CD4-positive, alpha-beta T cell treated with Interleukin-17A for 1 hour (primary cell): Measurements from ENCODE around the gene MISP.
A peak's percentile ranks its signal among the peaks of the same experiment; 100 is the strongest.
"Not testable (repeated sequence)": the region's sequence is repeated elsewhere in the genome, so short reads cannot be mapped to it uniquely, and the experiment has no call there.

Source experiments
- DNase-seq: peaks from one replicate; pipeline ENCODE4 v3.0.0-alpha.2; 2020

The MISP gene, protein sequence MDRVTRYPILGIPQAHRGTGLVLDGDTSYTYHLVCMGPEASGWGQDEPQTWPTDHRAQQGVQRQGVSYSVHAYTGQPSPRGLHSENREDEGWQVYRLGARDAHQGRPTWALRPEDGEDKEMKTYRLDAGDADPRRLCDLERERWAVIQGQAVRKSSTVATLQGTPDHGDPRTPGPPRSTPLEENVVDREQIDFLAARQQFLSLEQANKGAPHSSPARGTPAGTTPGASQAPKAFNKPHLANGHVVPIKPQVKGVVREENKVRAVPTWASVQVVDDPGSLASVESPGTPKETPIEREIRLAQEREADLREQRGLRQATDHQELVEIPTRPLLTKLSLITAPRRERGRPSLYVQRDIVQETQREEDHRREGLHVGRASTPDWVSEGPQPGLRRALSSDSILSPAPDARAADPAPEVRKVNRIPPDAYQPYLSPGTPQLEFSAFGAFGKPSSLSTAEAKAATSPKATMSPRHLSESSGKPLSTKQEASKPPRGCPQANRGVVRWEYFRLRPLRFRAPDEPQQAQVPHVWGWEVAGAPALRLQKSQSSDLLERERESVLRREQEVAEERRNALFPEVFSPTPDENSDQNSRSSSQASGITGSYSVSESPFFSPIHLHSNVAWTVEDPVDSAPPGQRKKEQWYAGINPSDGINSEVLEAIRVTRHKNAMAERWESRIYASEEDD

DNA sequence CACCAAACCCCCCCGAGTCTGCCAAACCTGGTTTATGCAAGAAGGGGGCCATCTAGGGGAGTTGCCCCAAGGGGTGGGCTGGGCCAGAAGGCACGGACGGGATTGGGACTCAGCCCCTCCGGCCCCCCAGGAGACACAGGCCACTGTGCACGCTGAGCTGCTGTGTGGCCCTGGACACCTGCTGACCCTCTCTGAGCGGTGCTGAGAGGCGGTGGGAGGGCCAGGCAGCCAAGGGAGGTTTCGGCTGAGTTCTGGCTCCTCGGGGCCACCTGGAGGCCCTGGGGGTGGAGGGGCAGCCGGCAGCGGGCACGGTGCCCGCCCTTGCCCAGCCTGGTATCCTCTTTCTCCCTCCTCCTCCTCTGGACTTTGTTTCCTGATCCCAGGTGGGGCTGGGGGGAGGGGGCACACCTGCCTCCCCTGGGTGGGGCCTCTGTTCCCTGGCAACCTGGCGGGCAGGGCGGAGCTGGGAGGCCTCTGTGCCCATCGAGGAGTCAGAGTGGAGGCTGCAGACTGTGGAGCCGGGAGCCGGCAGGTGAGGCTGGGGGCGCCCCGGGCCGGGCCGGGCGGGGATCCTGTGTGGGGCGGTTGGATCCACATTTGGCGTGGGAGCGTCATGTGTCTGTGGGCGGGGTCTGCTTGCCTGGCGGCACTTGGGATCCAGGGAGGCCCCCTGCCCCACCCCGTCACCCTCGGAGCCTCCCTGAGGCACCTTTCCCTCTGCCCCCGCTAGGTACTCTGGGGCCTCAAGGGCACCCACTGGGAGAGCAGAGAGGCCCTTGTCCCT lies at the start of gene MISP:
Gene MISP, plus strand, starts transcription at position 473 of the 784 bp plus-strand sequence. CDS start 5,835 bp downstream, outside the sequence.
- DNase-seq = no peak

DNA sequence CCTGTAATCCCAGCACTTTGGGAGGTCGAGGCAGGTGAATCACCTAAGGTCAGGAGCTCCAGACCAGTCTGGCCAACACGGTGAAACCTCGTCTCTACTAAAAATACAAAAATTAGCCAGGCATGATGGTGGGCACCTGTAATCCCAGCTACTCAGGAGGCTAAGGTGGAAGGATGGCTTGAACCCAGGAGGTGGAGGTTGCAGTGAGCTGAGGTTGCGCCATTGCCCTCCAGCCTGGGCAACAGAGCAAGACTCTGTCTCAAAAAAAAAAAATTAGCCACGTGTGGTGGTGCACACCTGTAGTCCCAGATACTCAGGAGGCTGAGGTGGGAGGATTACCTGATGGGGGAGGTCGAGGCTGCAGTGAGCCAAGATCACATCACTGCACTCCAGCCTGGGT lies 48.1 kb upstream of the MISP start:
- DNase-seq = not testable (repeated sequence)

DNA sequence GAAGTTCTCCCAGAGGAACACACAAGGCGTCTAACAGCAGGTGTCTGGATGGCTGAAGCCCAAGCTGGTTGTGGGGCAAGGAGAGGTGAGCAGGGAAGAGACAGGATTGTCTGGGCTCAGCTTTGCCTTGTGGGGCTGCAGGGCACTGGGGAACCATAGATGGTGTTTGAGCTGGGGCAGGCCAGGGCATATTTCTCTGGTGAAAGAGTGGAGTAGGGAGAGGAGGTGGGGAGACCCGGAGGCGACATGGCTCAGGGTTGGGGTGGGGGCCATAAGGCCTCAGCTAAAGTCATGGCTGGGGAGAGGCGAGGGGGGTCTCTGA lies 47.6 kb upstream of the MISP start:
- no peak for DNase-seq

DNA sequence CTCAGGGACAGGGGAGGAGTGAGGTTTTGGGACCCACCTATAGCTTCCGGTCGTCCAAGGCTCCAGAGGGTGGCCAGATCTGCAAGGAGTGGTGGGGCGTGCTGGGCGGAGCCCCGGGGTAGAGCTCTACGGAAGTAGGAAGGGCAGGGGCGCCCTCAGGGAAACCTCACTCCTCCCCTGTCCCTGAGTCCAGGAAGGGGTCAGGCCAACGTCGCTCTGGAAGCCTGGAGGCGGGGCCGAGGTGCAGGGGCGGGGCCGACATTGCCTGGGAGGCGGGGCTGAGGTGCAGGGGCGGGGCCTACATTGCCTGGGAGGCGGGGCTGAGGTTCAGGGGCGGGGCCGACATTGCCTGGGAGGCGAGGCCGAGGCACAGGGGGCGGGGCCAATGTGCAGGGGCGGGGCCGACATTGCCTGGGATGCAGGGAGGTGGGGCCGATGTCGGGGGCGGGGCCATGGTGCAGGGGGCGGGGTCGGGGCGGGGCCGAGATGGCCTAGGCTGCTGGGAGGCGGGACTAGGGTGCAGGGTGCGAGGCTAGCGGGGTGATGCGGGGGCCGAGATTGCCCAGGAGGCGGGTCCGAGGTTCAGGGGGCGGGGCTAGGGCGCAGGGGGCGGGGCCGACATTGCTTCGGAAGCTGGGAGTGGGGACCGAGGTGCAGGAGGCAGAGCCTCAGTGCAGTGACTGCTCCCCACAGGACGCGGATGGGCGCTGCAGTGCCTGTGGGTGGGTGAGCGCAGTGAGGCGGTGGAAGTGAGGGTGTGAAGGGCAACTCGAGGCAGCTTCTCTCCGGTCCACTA lies 47.1 kb upstream of the MISP start:
- peak; percentile 65 for DNase-seq

DNA sequence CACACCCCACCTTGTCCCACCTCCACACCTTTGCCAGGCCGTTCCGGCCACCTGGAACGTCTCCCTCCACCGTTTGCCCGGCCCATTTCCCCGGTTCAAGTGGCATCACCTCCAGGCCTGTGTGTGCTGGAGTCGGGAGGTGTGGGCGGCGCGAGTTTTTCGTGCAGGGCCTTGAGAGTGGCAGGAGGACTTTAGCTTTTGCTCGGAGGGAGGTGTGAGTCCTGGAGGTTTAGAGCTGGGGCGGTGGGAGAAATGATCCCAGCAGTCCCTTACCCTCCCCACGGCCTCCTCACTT lies 46.5 kb upstream of the MISP start:
- DNase-seq = no peak

DNA sequence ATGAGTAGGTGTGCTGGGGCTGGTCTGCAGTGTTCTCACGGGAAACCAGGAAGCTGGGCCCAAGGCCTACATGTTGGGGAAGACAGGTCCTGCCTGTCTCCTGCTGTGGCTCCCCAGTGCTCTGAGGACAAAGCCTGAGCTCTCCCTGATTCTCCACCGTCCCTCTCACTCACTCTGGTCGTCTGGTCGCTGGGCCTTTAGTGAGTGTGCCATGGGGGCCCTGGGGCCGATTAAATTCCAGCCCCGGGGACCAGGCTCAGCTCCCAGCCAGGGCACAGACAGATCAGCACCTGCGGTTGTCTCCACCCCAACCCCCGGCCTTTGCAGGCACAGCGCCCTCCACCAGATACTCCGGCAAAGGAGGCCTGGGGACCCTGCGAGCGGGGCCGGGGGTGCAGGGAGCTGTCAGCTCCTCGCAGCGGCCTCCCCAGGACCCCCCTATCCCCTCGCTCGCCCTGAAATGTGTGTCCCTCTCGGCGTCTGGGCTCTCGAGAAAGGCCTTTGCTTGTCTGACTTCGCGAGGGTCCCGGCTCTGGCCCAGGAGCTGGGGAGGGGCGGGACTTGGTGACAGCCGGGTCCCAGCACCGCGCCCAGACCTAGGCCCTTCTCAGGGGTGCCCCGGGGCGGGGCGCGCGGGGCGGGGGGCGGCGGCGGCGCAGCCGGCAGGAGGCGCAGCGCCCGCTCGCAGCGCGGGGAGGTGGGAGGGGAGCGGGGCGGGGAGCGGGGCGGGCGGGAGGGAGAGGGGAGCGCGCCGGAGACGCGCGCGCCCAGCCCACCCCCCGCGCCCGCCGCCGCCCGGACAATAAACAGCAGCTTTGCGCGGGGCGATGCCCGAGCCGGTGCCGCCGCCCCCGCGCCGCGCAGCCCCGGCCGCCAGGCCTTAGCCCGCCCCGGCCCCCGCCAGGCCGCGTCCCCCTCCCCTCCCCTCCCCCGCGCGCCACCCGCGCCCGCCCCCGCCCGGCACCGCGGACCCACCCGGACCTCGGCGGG lies 42.5 kb upstream of the MISP start, which contains the start of gene PALM:
Gene PALM, plus strand, starts transcription at position 782 of the 990 bp plus-strand sequence. CDS start 212 bp downstream, outside the sequence.
- DNase-seq = no peak

DNA sequence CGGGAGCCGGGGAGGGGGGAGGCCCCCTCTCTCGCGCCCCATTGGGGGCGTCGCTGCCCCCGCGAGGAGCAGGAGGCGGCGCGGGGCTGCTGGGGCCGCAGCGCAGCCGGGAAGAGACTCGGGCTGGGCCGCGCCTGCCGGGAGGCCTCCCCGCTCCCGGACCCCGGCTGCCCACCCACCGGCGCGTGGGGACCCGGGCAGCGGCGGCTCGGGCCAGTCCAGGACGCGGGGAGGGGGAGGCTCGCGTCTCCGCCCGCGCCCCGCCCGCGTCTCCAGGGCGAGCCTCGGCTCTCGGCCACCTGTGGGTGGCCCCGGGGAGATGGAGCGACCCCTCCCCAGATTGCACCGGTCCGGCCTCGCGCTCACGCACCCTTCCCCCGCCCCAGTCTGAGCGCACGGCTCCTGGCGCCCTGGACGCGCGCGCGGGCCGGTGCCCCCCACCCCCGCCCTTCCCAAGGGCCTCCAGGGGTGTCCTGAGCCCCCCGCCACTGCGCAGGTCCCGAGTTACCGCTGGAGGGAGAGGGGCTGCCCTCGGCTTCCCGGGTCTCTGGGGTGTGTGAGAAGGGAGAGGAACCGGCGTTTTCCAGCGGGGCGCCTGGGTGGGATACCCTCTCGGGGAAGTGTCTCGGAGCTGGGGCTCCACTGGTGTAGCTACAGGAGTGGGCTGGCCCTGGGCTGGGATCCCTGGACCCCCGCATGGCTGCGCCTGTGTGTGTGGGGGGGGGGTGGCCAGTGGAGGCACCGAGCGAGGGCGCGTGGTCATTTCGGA lies 41.5 kb upstream of the MISP start:
- DNase-seq = no peak

DNA sequence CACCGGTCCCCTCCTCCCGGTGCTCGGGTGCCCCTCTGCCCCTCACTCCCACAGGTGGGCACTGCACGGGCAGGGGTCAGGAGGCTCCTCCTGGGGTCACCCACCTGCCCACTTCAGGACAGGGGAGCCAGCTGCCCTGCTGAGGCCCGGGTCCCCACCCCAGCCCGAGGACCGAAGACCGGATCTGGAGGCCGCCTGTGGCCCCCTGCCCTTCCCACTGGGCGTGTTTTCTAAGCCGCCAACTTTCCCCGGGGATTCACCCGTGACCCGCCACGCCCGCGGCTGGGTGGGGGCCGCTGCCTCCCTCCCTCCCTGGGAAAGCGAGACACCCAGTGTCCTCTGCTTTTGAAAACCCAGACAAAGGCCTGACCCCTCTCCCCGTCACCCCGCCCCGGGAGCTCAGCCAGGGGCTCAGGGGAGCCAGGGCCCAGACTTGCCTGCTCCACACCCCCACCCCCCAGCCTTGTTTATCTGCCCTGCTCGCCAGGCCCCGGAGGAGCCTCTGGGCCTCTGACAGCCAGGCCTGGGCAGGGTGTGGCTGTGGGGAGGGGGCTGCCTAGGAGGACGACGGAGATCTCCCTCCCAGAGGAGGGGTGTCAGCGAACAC lies 40.8 kb upstream of the MISP start:
- DNase-seq = no peak

DNA sequence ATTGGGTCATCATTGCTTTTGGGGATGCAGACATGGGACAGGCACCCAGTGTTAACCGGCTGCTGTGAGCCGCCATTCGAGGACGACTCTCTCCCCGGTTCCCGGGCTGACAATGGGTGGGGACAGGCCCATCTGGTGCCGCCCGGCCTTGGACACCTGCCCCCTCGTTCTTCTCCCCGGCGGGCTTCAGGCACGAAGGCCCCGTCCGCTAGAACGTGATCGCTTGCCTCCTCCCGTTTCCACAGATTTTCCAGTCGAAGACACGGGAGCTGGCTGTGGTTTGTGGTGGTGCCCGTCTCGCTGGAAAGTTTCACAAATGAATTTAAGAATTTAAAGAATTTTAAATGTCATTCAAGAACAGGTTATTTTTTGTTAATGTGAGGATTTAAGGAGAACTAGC lies 40.1 kb upstream of the MISP start:
- DNase-seq = no peak

DNA sequence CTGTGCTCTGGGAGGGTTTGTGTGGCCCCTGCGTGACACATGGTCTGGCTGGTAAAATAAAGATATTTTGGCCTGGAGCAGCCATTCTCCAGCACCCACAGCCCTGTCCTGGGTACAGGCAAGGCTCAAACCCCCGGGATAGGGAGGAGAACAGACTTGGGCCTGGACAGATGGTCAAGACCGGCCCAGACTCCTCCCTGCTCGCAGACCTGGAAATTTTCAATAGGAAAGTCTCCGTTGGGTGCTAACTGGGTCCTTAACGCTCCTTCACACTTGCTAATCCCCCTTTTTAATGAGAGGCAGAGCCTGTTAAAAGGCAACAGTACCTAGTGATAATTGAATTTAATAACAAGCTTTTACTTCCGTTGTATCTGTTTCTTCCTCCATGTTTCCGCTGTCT lies 39.7 kb upstream of the MISP start:
- no peak for DNase-seq

DNA sequence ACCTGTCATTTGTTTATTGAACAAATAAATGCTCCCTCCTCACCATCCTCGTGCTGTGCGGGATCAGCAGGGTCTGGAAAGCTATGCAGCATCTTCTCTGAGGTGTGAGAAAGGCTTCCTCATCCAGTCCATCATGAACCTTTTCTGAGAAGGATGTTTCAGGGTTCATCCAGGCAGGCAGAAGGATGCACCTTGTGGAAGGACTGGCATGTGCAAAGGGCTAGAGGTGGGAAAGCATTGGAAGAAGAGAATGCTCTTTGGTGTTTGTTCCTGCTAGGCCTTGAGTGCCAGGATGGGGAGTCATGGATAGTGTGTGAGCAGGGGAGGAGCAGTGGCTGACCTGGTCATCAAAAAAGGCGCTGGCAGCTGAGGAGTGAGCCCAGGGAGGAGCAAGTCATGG lies 35.6 kb upstream of the MISP start:
- DNase-seq = no peak

DNA sequence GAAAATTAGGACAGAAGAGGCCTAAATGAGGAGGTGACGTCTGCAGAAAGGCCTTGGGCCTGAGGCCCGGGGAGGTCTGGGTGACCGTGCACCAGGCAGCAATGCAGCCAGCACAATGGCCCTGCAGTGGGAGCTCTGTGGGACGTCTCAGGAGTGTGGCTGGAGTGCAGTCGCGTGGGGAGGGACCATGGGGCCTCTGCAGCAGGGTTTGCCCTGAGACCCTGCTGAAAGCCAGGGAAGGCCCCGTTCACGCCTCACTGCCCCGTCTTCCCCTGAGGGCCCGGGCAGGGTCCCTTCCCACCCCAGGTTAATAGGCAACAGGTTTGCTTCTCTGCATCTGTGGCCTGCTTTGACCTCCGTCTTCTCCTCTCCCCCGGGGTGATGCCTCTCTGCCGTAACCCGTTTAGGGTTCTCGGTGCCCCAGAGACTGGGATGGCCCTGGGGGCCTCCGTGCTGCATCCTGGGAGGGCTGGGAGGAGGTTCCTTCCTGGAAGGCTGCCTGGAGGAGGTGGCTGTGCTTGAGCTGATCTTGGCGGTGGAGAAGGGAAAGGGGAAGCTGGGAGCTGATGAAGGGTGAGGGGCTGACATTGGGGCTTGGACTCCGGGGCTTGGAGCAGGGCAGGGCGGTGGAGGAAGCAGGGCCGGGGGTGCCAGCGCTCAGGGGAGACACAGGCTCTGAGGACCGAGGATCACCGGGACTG lies 32.5 kb upstream of the MISP start:
- no peak for DNase-seq

DNA sequence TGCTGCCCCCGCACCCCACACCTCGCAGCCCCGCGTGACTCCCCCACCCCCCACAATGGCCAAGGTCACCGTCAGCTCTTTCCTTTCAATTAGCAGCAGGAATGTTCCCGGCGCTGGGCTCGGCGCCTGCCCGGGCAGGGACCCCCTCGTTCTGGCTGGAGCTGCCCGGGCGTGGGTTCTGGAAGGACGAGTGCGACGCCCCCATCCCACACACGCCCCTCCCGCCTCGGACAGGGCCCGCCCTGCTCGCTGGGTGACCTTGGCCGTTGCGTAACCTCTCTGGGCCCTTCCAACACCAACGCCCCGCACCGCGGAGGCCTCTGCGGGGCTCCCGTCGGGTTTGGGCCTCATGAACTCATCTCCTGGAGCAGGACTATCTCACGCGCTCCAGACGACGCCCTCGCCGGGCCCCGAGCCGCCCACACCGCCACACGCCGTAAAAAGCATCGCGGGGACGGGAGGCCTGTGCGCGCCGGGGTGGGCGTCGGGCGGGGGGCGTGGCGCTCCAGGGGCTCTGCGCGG lies 31.9 kb upstream of the MISP start:
- no peak for DNase-seq

DNA sequence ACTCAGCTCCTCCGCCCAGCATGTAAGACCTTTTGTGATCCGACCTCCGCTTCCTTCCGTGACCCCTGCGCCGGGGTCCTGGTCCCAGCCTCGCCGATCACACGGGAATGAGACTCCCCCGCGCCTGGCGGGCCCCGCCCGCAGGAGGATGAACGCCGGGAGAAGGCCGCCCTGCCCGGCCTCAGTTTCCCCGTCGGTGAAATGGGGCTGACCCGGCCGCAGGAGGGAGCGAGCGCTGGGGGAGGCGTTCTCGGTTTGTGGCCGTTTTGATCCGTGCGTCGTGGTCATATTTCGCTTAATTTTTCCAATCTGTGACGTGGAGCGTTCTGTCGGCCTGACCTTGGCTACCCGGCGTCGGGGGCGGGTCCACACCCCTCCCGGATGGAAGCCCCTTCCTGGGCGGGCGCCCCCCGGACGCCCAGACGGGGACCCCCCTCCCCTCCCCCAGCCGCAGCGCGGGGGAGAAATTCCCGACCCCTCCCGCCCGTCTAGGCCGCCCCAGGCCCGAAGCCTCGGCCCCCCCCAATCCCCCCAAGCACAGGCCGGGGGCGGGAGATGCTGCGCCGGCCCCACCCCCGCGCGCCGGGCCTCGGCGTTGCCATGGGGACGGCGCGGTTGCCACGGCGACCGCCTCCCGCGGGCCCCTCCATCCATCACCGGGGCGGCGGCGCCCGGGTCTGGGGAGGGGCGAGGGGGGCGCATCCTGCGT lies 31.1 kb upstream of the MISP start:
- DNase-seq = no peak

DNA sequence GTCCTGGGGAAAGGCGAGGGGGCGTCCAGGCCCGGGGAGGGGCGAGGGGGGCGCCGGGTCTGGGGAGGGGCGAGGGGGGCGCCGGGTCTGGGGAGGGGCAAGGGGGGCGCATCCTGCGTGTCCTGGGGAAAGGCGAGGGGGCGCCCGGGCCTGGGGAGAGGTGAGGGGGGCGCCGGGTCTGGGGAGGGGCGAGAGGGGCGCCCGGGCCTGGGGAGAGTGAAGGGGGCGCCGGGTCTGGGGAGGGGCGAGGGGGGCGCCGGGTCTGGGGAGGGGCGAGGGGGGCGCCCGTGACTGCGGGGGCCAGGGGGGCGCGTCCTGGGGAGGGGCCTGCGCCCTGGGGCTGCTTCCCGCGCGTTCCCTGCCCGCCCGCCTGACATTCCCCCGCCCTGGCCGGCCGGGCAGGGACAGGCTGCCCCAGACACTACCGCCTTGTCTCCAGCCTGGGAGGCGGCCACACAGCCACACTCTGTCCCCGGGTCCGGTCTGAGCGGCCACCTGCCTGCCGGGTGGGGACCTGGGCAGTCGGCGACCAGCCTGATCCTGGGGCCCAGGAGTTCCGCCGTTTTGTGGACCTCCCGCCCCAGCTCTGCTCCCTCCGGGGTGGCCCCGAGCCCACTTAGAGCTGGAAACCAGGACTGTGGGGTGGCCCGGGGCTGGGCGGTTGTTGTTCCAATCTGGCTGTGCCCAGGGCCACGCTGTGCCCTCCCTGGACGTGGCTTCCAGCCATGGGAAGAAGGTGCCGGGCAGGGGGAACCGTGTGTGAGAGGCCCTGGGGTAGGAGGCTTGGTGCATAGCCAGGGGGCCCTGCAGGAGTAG lies 30.4 kb upstream of the MISP start:
- DNase-seq = no peak

DNA sequence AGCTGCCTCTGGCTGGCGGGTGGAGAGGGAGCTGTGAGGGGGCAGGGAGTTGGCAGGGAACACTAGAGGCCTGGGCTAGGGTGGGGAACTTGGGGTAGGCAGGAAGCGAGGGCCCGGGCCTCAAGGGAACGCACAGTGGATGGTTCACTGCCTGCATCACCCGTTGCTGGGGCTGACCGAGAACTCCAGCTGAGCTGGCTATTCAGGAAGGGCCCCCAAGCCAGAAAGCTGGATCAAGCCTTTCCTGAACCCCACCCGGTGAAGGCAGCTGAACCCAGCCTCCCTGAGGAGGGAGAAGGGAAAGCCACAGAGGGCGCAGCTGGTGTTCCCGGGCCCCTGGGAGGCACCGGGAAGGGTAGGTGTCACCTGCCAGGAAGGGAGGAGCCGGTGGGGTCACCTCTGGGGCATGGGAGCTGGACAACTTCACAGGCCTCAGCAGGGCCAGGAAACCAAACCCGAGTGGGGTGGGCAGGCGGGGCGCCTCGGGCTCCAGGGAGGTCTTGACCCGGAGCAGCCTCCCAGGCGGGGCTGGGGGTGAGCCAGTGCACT lies 28.3 kb upstream of the MISP start:
- no peak for DNase-seq

DNA sequence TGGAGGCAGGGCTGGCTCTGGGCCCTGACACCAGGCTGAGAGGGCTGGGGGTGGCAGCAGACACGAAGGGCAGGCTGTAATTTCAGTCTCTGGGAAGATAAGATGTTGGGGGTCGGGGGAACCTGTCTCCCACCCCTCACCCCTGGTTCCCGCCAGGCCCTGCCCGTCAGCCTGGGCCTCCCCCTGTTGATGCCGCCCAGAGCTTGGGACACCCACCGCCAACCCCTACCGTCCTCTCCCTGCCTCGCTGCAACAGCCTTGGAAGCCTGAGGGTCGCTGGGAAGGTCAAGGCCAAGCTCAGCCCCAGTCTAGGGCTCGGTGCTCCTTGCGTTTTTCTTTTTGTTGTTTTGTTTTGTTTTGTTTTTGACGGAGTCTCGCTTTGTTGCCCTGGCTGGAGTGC lies 27.7 kb upstream of the MISP start:
- DNase-seq = no peak

DNA sequence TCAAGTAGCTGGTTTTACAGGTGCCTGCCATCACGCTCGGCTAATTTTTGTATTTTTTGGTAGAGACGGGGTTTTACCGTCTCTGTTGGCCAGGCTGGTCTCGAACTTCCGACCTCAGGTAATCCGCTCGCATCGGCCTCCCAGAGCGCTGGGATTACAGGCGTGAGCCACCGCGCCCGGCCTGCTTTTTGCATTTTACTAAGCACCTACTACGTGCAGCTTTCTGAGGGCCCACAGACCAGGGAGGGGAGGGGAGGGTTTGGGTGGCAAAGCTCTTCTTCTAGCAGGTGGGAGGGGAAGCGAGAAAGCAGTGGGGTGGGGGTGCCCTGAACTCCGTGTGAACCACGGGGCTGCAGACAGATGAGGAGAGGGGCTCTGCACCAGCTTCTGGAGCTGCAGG lies 27.2 kb upstream of the MISP start:
- no peak for DNase-seq
